Fibroblast of lung (primary cell): Measurements from ENCODE around the gene TEX261.

Source experiments
- EZH2 ChIP-seq: IDR thresholded peaks from 2 replicates; pipeline ENCODE4 v1.5.1; 2012; ENCODE audit warnings: low read length, control low read depth, mild to moderate bottlenecking; ENCODE audit errors: missing control alignments
- TF ChIP-seq, protein P1 (sequence below), 2 donors: IDR thresholded peaks in 1 of 2; conservative IDR thresholded peaks in 1 of 2; 1 replicate in 1 of 2; 2 replicates in 1 of 2; pipeline ENCODE4 v1.5.1; 2011 to 2012; ENCODE audit warnings: low read length in 2 of 2, control low read depth in 1 of 2, inconsistent platforms in 1 of 2, low read depth in 1 of 2, mild to moderate bottlenecking in 1 of 2

DNA sequence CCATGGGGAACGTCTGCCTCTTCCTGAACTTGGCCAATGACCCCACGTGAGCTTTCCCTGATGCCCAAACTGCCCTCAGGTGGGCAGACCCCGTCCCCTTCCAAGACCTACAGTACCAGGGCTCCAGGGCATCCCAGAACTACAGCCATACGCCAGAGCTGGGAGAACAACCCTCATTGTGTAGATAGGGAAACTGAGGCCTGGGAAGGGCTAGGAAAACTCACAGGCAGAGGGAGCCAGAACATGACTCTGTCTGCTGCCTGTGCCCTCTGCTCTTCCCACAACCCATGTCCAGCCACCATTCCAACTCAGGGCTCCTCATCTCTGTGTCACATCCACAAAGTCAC lies 33.1 kb downstream of the TEX261 start:
- no peak for TF ChIP-seq EZH2
- TF ChIP-seq, protein P1, sequence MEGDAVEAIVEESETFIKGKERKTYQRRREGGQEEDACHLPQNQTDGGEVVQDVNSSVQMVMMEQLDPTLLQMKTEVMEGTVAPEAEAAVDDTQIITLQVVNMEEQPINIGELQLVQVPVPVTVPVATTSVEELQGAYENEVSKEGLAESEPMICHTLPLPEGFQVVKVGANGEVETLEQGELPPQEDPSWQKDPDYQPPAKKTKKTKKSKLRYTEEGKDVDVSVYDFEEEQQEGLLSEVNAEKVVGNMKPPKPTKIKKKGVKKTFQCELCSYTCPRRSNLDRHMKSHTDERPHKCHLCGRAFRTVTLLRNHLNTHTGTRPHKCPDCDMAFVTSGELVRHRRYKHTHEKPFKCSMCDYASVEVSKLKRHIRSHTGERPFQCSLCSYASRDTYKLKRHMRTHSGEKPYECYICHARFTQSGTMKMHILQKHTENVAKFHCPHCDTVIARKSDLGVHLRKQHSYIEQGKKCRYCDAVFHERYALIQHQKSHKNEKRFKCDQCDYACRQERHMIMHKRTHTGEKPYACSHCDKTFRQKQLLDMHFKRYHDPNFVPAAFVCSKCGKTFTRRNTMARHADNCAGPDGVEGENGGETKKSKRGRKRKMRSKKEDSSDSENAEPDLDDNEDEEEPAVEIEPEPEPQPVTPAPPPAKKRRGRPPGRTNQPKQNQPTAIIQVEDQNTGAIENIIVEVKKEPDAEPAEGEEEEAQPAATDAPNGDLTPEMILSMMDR (conservative IDR thresholded peaks at IDR 0.05 in 1 of 2, IDR thresholded peaks at IDR 0.05 in 1 of 2; ENCODE audit: low read depth in 1 of 2, low read length in 2 of 2): no peak
